Fibroblast of pulmonary artery (primary cell): ENCODE results near the gene KCTD19.

ENCODE experiments used
- DNase-seq: peaks from one replicate; pipeline ENCODE4 v3.0.0-alpha.2; 2010; ENCODE audit warnings: low read depth
- H3K4me3 ChIP-seq: replicated peaks from 2 replicates; pipeline ENCODE4 v1.5.1; 2011; ENCODE audit warnings: low read depth, mild to moderate bottlenecking, control low read depth, low read length, moderate library complexity
- TF ChIP-seq, protein P1 (sequence below): IDR thresholded peaks from 2 replicates; pipeline ENCODE4 v1.5.1; 2011; ENCODE audit warnings: mild to moderate bottlenecking, control low read depth, low read length, inconsistent platforms; ENCODE audit errors: missing control alignments

The KCTD19 gene

DNA sequence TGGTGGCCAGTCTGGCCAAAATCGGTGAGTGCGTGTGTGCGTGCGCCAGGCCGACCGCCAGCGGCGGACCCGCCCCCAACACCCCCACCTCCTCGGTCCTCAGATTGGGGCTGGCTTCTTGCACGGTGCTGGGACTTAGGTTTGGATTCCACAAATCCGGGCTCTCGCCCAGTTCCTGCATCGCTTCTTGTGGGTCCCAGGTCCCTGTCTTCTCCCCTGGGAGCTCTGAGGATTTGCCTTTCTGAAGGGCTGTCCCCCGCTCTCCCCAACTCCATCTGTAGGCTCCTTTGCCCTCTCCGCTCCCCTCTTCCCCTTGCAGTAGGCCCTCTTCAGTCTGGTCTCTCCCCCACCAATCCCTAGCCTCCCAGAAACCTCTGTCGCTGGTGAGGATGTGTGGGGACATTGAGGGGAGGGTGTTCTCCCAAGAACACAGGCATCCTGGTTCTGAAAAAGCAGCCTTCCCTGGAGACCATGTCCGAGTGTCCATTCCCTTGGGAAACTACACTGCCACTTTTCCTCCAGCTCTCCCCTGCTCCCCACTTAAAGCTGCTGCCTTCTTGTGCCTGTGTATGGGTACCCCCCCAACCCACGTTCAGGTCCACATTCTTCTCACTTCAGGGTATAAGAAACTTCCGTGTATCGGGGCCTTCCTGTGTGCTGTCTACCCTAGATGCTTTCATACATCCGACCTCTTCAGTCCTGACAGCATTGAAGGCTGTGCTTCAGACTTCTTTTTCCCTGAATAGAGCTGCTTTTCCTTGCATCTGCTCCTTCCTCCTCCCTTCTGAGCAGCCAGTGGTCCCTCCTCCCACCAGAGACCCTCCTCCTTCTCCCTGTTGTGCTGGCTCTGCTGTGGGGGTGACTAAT is 77.1 kb downstream of the KCTD19 start:
- TF ChIP-seq, protein P1, sequence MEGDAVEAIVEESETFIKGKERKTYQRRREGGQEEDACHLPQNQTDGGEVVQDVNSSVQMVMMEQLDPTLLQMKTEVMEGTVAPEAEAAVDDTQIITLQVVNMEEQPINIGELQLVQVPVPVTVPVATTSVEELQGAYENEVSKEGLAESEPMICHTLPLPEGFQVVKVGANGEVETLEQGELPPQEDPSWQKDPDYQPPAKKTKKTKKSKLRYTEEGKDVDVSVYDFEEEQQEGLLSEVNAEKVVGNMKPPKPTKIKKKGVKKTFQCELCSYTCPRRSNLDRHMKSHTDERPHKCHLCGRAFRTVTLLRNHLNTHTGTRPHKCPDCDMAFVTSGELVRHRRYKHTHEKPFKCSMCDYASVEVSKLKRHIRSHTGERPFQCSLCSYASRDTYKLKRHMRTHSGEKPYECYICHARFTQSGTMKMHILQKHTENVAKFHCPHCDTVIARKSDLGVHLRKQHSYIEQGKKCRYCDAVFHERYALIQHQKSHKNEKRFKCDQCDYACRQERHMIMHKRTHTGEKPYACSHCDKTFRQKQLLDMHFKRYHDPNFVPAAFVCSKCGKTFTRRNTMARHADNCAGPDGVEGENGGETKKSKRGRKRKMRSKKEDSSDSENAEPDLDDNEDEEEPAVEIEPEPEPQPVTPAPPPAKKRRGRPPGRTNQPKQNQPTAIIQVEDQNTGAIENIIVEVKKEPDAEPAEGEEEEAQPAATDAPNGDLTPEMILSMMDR = no peak
- no peak for DNase-seq
- H3K4me3 ChIP-seq = peak overlapping the region; percentile 55

DNA sequence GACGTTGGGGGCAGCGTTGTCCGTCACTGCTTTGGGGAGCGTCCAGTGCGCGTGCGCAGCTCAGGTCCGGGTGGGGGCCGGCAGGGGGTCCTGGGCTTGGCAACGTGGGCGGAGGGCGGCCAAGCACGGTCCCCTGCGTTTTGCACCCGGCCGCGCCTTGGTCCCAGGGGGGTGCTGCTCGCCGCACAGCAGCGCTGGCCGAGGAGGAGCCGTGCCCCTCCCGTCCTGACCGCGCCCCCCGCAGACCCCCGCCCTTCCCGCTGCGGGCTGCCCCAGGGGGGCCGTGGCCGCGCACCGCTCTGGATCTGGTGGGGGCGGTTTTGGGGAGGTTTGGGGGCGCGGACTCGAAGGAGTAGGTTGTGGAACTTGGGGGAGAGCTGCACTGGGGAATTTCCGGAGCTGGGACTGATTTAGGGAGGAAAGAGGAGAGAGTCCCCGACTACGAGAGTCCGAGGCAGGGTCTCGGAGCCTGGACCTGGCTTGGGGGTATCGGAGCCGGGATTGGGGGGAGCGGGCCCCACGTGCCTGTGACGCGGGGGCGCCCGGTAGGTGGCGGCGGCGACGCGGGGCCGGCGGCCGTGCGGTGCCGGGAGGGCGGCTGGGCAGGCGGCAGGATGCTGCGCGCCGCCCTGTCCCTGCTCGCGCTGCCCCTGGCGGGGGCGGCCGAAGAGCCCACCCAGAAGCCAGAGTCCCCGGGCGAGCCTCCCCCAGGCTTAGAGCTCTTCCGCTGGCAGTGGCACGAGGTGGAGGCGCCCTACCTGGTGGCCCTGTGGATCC is 78.0 kb downstream of the KCTD19 start, which contains the start of gene SLC9A5:
SLC9A5 (plus strand) TSS at position 579 of the 777 bp plus-strand sequence; CDS start at position 615, 36 bp downstream.
- TF ChIP-seq, protein P1 = no peak
- DNase-seq = no peak
- peak within 1 kb of the TSS; percentile 55 for H3K4me3 ChIP-seq

DNA sequence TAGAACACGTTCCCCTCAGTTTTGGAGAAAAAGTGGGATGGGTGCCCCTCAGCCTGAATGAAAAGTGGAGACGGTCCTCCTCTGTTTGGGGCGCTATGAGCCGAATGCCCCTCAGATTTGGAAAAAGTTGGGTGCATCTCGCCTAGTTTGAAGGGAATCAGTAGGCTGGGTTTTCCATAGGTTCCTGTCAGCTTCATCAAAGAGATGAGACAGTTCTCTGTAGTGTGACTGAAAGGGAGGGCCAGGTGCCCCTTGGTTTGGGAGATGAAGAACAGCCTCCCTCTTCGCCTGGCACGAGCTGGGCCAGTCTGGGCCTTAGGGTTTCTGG is 78.5 kb downstream of the KCTD19 start:
- DNase-seq = no peak
- H3K4me3 ChIP-seq = peak overlapping the region; percentile 55
- TF ChIP-seq, protein P1 = no peak

DNA sequence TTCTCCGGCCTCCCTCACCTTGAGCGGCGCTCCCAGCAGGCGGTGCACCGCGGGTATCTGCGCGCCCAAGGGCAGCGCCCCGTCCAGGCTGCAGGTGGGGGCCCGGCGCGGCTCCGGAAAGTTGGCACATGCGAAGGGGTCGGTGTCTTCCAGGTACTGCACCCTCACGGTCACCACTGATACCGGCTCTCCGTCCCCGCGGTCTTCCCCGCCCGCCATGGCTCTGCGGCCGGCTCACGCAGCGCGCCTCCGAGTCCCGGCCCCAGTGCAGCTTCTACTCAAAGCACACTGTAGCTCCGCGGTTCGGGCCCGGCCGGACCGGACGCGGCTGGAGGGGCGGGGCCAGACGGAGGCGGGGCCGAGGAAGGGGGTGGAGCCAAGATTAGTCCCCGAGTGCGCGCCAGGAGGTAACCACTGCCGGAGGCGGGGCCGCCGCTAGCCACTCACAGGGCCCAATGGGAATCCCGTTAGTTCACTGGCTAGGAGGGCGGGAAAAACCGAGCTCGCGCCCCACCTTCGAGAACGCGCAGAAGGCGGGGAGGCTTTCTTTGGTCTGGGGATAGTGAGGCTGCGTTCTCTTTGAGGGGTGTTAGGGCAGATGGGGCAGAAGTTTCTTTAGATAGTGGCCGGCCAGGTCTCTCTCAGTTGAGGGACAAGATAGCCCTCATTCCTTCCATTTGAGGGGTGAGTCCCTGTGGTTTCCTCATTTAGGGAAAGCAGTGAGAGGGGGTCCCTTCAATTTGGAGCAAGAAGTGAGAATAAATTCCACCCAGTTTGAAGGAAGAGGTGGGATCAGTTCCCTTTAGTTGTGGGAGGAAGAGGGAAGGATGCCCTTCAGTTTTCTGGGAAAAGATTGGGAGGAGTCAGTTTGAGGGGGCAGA is 79.1 kb downstream of the KCTD19 start, which contains the start of gene FHOD1:
FHOD1 (minus strand) TSS at position 290 of the 881 bp plus-strand sequence; CDS start at position 219, 71 bp downstream.
- peak within 1 kb of the TSS; percentile 80 for H3K4me3 ChIP-seq
- DNase-seq = peak; percentile 94
- TF ChIP-seq, protein P1 = no peak

DNA sequence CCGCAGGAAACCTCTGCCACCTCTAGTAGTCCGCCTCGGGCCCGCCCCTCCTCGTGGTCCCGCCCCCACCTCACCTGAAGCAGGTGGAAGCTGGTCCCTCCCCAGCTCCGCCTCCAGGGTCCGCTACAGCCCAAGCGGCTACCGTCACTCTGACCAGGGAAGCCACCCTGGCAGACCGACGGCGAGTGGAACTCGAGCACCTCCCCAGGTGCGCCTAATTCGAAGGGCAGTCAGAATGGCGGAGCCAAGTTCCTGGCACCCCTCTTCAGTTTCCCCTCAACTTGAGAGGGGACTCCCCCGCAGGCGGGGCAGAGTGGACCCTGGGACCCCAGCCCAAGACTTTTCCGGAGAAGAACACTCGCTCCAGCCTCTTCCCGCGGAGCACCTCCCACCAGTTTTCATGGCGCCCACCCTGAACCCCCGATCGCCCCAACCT is 79.8 kb downstream of the KCTD19 start:
- TF ChIP-seq, protein P1 = no peak
- DNase-seq = no peak
- peak overlapping the region; percentile 80 for H3K4me3 ChIP-seq

DNA sequence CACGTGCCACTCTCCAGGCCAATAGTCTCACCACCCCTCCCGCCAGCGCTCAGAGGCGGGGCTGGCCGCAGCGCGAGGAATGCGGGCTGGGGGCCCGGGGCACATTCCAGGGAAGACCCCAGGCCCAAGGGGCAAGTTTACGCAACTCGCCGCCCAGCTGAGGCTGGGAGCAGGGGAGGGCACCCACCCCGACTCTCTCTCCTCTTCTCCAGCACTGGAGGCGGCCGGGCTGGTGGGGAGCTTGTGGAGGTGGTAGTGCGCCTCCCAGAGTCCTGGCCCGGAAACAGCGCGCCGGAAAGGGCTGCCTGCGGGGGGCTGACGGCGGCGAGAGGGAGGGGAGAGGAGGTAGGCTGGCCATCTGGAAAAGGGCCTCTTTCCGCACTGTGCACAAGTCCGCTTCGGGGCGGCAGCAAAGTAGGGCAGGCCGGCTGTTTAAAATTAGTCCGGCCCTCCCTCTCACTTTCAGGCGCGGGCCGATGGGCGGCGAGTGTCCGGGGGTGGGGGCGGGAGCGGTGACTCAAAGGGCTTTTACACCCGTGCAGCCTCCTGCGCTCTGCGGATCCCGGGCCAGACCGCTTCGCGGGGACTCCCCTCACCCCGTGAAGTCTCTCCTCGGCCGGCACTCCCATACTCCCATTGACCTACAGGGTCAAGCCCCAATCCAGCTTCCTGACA is 80.3 kb downstream of the KCTD19 start:
- H3K4me3 ChIP-seq = peak overlapping the region; percentile 80
- peak; percentile 87 for DNase-seq
- TF ChIP-seq, protein P1 = peak; percentile 31
